Ishikawa (cell line): ENCODE results near the gene PNPLA3.

Source experiments
- EP300 ChIP-seq: IDR thresholded peaks from 2 replicates; pipeline ENCODE4 v1.6.1; 2012; ENCODE audit warnings: borderline replicate concordance
- MAX ChIP-seq: IDR thresholded peaks from 2 replicates; pipeline ENCODE4 v1.6.1; 2012
- NFIC ChIP-seq: IDR thresholded peaks from 2 replicates; pipeline ENCODE4 v1.6.1; 2012
- RAD21 ChIP-seq: IDR thresholded peaks from 2 replicates; pipeline ENCODE4 v1.6.1; 2012; ENCODE audit warnings: low read depth
- TEAD4 ChIP-seq: IDR thresholded peaks from 2 replicates; pipeline ENCODE4 v1.6.1; 2012

GRCh38 chr22:43925433-43926348 lies 2.1 kb downstream of the PNPLA3 start:
- no peak for TF ChIP-seq MAX
- no peak for TF ChIP-seq EP300
- no peak for TF ChIP-seq TEAD4
- no peak for TF ChIP-seq NFIC
- no peak for TF ChIP-seq RAD21
